Measurements from ENCODE around the gene ATG10.

The ATG10 gene

DNA sequence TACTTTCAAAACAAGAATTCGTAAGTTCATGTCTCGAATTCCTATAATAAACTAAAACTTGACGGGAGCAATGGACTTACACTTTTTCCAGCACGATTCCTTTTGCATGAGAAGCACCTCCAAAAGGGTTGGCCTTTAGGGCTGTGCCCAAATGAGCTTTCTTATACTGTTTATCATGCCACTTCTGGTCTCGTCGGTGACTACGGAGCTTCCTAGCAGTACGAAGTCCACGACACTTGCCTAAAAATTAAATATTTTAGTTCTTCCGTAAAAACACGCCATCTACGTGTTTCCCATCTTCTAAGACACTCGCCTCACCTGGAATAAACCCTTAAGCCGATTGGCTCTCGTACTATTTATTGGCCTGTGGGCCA is 305.8 kb downstream of the ATG10 start:
- Histone ChIP-seq H3K4me3 (ENCODE audit: low read depth, low read length) (peak overlapping the region; percentile 72), H3K36me3 (ENCODE audit: control insufficient read depth, insufficient read depth, low read length) (peaks cover 14% of the 10 kb centered on the region), H3K27me3 (ENCODE audit: control insufficient read depth, insufficient read depth, low read length) (no peaks in the 10 kb centered on the region), H3K9ac (ENCODE audit: low read depth, low read length) (peak overlapping the region; percentile 97), H3K9me3 (ENCODE audit: control insufficient read depth, insufficient read depth, low read length) (no peaks in the 10 kb centered on the region), H3K4me1 (ENCODE audit: control insufficient read depth, insufficient read depth, low read length) (no peaks in the 10 kb centered on the region)

DNA sequence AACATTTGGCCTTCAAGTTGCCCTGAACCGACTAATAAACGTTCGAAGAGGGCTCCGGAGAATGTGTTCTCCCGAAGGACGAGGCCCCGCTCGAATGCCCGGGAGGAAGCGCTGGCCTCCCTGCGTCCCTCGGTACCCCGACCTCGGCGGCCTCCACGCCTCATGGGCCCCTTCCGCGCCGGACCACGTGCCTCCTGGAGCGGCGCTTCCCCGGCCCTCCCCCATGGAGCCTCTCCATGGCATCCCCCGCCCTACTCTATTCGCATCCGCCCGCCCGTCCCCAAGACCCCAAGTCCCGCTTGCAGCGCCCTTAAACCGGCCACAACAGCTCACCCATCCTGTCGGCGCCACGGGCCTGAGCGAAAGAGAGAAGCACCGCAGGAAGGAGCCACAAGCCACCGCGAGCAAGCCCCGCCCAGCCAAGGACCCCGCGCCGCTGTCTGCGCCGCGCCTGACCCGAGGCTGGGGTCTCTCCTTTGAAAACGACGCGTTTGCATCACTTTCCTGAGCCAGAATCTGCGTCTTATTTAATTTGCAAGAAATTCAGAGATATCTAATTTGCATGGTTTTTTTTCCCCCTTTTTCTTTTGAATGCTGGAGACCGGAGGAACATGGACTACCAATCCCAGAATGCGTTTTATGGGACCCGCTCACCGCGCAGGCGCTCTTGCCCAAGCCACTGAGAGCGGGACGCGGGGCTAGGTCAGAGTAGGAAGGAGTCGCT is 306.3 kb downstream of the ATG10 start, which contains the start of gene RPS23:
RPS23 (minus strand) TSS at position 368 of the 724 bp plus-strand sequence; CDS start at position 337, 31 bp downstream.
- Histone ChIP-seq H3K36me3 (ENCODE audit: control insufficient read depth, insufficient read depth, low read length) (peaks cover 14% of the 10 kb centered on the region), H3K4me3 (ENCODE audit: low read depth, low read length) (peak within 1 kb of the TSS; percentile 72), H3K4me1 (ENCODE audit: control insufficient read depth, insufficient read depth, low read length) (no peaks in the 10 kb centered on the region), H3K27me3 (ENCODE audit: control insufficient read depth, insufficient read depth, low read length) (no peaks in the 10 kb centered on the region), H3K9me3 (ENCODE audit: control insufficient read depth, insufficient read depth, low read length) (no peaks in the 10 kb centered on the region), H3K9ac (ENCODE audit: low read depth, low read length) (peak within 1 kb of the TSS; percentile 97)

DNA sequence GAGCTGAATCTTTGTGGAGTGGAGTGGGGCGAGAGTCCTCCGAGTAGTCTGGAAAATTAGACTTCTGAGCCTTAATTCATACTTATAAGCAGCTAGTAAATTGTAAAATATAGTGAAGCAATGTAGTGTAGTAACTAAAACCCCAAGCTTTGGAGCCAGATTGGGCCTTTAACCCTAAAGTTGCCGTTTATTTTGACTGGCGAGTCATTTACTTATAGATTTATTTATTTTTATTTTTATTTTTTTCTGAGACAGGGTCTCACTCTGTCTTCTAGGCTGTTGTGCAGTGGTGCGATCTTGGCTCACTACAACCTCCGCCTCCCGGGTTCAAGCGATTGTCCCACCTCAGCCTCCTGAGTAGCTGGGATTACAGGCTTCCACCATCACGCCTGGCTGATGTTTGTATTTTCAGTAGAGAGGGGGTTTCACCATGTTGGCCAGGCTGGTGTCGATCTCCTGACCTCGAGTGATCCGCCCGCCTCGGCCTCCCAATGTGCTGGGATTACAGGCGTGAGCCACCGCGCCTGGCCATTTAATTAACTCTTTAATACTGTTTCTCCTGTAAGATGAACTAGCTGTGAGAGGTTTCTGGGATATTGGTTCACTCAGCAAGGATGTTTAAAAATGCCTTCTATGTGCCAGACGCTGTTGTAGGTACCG is 307.0 kb downstream of the ATG10 start:
- H3K9me3 ChIP-seq (ENCODE audit: control insufficient read depth, insufficient read depth, low read length): no peaks in the 10 kb centered on the region
- peaks cover 14% of the 10 kb centered on the region for H3K36me3 ChIP-seq (ENCODE audit: control insufficient read depth, insufficient read depth, low read length)
- H3K4me1 ChIP-seq (ENCODE audit: control insufficient read depth, insufficient read depth, low read length): no peaks in the 10 kb centered on the region
- H3K9ac ChIP-seq (ENCODE audit: low read depth, low read length): peak overlapping the region; percentile 97
- peak overlapping the region; percentile 72 for H3K4me3 ChIP-seq (ENCODE audit: low read depth, low read length)
- no peaks in the 10 kb centered on the region for H3K27me3 ChIP-seq (ENCODE audit: control insufficient read depth, insufficient read depth, low read length)

DNA sequence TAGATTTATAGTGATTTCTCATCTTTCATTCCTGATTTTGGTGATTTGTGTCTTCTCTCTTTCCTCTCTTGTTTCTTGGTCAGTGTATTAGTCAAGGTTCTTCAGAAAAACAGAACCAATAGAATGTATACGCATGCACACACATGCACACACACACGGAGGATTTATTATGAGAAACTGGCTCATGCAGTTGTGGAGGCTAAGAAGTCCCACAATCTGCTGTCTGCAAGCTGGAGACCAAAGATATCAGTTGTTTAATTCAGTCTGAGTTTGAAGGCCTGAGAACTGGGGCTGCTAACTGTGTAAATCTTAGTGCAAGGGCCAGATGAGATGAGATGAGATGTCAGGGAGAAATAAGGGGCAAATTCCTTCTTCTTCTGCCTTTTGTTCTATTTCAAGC is 312.1 kb downstream of the ATG10 start:
- no peaks in the 10 kb centered on the region for H3K36me3 ChIP-seq (ENCODE audit: control insufficient read depth, insufficient read depth, low read length)

GRCh38 chr5:82285206-82285605 is 313.4 kb downstream of the ATG10 start:
- Histone ChIP-seq H3K9me3 (ENCODE audit: control insufficient read depth, insufficient read depth, low read length) (no peaks in the 10 kb centered on the region), H3K4me3 (ENCODE audit: low read depth, low read length) (no peak overlapping the region), H3K4me1 (ENCODE audit: control insufficient read depth, insufficient read depth, low read length) (no peaks in the 10 kb centered on the region), H3K9ac (ENCODE audit: low read depth, low read length) (no peak overlapping the region), H3K27me3 (ENCODE audit: control insufficient read depth, insufficient read depth, low read length) (no peaks in the 10 kb centered on the region), H3K36me3 (ENCODE audit: control insufficient read depth, insufficient read depth, low read length) (no peaks in the 10 kb centered on the region)

More for the DNA sequence above, 312.1 kb downstream of the ATG10 start:
- H3K4me3 ChIP-seq (ENCODE audit: low read depth, low read length): no peak overlapping the region
- no peaks in the 10 kb centered on the region for H3K4me1 ChIP-seq (ENCODE audit: control insufficient read depth, insufficient read depth, low read length)
- H3K9ac ChIP-seq (ENCODE audit: low read depth, low read length): no peak overlapping the region
- H3K27me3 ChIP-seq (ENCODE audit: control insufficient read depth, insufficient read depth, low read length): no peaks in the 10 kb centered on the region
- no peaks in the 10 kb centered on the region for H3K9me3 ChIP-seq (ENCODE audit: control insufficient read depth, insufficient read depth, low read length)

DNA sequence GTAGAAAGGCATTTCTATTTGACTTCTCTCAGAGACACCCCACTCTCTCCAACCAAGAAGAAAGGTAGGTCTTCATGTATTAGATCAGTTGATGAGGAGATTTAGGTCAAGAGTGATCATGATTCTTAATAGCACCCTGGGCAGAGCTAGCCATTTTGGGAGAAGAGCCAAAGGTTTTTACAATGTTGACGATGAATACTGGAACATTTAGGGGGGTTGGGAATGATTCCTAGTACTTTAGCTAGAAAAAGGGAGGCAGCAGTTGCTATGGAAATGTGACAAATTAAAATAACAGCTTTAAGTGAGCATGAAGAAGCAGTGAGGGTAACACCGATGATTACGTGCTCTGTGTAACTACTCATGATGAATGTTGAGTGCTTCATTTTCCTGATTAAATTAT is 315.8 kb downstream of the ATG10 start:
- Histone ChIP-seq H3K9me3 (ENCODE audit: control insufficient read depth, insufficient read depth, low read length) (no peaks in the 10 kb centered on the region), H3K4me3 (ENCODE audit: low read depth, low read length) (no peak overlapping the region), H3K9ac (ENCODE audit: low read depth, low read length) (no peak overlapping the region), H3K4me1 (ENCODE audit: control insufficient read depth, insufficient read depth, low read length) (peaks cover 3% of the 10 kb centered on the region), H3K36me3 (ENCODE audit: control insufficient read depth, insufficient read depth, low read length) (no peaks in the 10 kb centered on the region), H3K27me3 (ENCODE audit: control insufficient read depth, insufficient read depth, low read length) (no peaks in the 10 kb centered on the region)

GRCh38 chr5:82290005-82290404 is 318.2 kb downstream of the ATG10 start:
- Histone ChIP-seq H3K27me3 (ENCODE audit: control insufficient read depth, insufficient read depth, low read length) (no peaks in the 10 kb centered on the region), H3K9ac (ENCODE audit: low read depth, low read length) (no peak overlapping the region), H3K36me3 (ENCODE audit: control insufficient read depth, insufficient read depth, low read length) (no peaks in the 10 kb centered on the region), H3K9me3 (ENCODE audit: control insufficient read depth, insufficient read depth, low read length) (no peaks in the 10 kb centered on the region), H3K4me1 (ENCODE audit: control insufficient read depth, insufficient read depth, low read length) (peaks cover 20% of the 10 kb centered on the region), H3K4me3 (ENCODE audit: low read depth, low read length) (no peak overlapping the region)

DNA sequence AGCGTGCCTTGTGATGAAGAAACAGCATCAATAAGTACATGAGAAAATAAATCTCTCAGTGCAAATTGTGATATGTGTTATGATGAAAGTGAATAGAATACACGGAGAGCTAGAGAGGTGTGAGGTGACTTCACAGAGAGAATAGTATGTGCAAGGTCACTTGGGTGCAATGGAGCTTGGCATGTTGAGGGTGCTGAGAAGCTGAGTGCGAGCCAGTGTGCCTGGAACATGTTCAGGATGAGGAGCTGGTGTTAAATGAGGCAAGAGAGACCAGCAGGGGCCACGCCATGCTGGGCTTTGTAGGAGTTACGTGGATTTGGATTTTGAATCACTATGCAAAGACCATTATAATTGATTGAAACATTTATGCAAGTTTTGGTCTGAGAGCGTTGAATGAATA is 319.1 kb downstream of the ATG10 start:
- Histone ChIP-seq H3K9ac (ENCODE audit: low read depth, low read length) (no peak overlapping the region), H3K27me3 (ENCODE audit: control insufficient read depth, insufficient read depth, low read length) (no peaks in the 10 kb centered on the region), H3K4me3 (ENCODE audit: low read depth, low read length) (no peak overlapping the region), H3K9me3 (ENCODE audit: control insufficient read depth, insufficient read depth, low read length) (no peaks in the 10 kb centered on the region), H3K36me3 (ENCODE audit: control insufficient read depth, insufficient read depth, low read length) (no peaks in the 10 kb centered on the region), H3K4me1 (ENCODE audit: control insufficient read depth, insufficient read depth, low read length) (peaks cover 24% of the 10 kb centered on the region)

- H3K4me1 ChIP-seq (ENCODE audit: control insufficient read depth, insufficient read depth, low read length): peaks cover 24% of the 10 kb centered on the region
- no peaks in the 10 kb centered on the region for H3K36me3 ChIP-seq (ENCODE audit: control insufficient read depth, insufficient read depth, low read length)
- H3K4me3 ChIP-seq (ENCODE audit: low read depth, low read length): no peak overlapping the region
- H3K9me3 ChIP-seq (ENCODE audit: control insufficient read depth, insufficient read depth, low read length): no peaks in the 10 kb centered on the region
- no peaks in the 10 kb centered on the region for H3K27me3 ChIP-seq (ENCODE audit: control insufficient read depth, insufficient read depth, low read length)
- H3K9ac ChIP-seq (ENCODE audit: low read depth, low read length): no peak overlapping the region
Observed at GRCh38 chr5:82291420-82291819, 319.6 kb downstream of the ATG10 start.

GRCh38 chr5:82295144-82295543 is 323.3 kb downstream of the ATG10 start:
- Histone ChIP-seq H3K36me3 (ENCODE audit: control insufficient read depth, insufficient read depth, low read length) (no peaks in the 10 kb centered on the region), H3K9ac (ENCODE audit: low read depth, low read length) (no peak overlapping the region), H3K4me1 (ENCODE audit: control insufficient read depth, insufficient read depth, low read length) (peaks cover 24% of the 10 kb centered on the region), H3K9me3 (ENCODE audit: control insufficient read depth, insufficient read depth, low read length) (no peaks in the 10 kb centered on the region), H3K4me3 (ENCODE audit: low read depth, low read length) (no peak overlapping the region), H3K27me3 (ENCODE audit: control insufficient read depth, insufficient read depth, low read length) (no peaks in the 10 kb centered on the region)

- H3K27me3 ChIP-seq (ENCODE audit: control insufficient read depth, insufficient read depth, low read length): no peaks in the 10 kb centered on the region
- no peaks in the 10 kb centered on the region for H3K36me3 ChIP-seq (ENCODE audit: control insufficient read depth, insufficient read depth, low read length)
- no peak overlapping the region for H3K9ac ChIP-seq (ENCODE audit: low read depth, low read length)
- H3K4me3 ChIP-seq (ENCODE audit: low read depth, low read length): no peak overlapping the region
- peaks cover 21% of the 10 kb centered on the region for H3K4me1 ChIP-seq (ENCODE audit: control insufficient read depth, insufficient read depth, low read length)
- no peaks in the 10 kb centered on the region for H3K9me3 ChIP-seq (ENCODE audit: control insufficient read depth, insufficient read depth, low read length)
Observed at GRCh38 chr5:82295959-82296531, 324.2 kb downstream of the ATG10 start.

DNA sequence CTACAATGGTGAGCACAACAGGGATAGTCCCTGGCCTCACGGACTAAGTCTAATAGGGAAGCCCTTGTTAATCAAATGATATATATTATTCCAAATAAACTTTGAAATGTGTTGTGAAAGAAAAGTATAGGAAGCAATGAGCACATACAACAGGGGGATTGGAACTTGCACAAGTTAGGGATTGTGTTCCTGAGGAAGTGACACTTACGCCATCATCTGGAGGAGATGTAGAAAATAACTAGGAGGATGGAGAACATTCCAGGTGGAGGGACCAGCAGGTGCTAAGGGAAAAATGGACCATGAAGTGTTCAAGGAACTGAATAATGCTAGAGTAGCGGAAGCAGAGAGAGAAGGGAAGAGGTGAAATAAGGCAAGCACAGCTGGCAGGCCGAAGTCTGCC is 325.1 kb downstream of the ATG10 start:
- H3K9ac ChIP-seq (ENCODE audit: low read depth, low read length): no peak overlapping the region
- no peaks in the 10 kb centered on the region for H3K27me3 ChIP-seq (ENCODE audit: control insufficient read depth, insufficient read depth, low read length)
- H3K4me3 ChIP-seq (ENCODE audit: low read depth, low read length): no peak overlapping the region
- H3K9me3 ChIP-seq (ENCODE audit: control insufficient read depth, insufficient read depth, low read length): no peaks in the 10 kb centered on the region
- H3K36me3 ChIP-seq (ENCODE audit: control insufficient read depth, insufficient read depth, low read length): no peaks in the 10 kb centered on the region
- H3K4me1 ChIP-seq (ENCODE audit: control insufficient read depth, insufficient read depth, low read length): peaks cover 21% of the 10 kb centered on the region
